ENCODE results near the gene PTPN20. TPM values are rescaled to one million over a fixed set of nuclear protein-coding genes. Genes with fewer than 3 reads are reported as not detected.

Gene PTPN20
- total RNA-seq, 2 donors from 2014 or later = 2.5 to 10.2 TPM

GRCh38 chr10:47028466-47028865 lies 117.2 kb downstream of the PTPN20 start:
- H3K27me3 ChIP-seq (replicated peaks; ENCODE audit: insufficient read depth) = no peaks in the 10 kb centered on the region
- H3K27ac ChIP-seq = no peak overlapping the region
- H3K36me3 ChIP-seq = no peaks in the 10 kb centered on the region
- no peak for TF ChIP-seq POLR2A (IDR thresholded peaks at IDR 0.05)
- TF ChIP-seq POLR2AphosphoS5 (IDR thresholded peaks at IDR 0.05) = no peak
- no peak for TF ChIP-seq CTCF (IDR thresholded peaks at IDR 0.05)
- WGBS = 90% methylated on average over 8 of the region's 8 CpGs
- H3K4me3 ChIP-seq = no peak overlapping the region
- intact Hi-C loops (cut with DNase I) = no loop called here
- no peak for DNase-seq (ENCODE audit: low spot score)
- H3K4me1 ChIP-seq (replicated peaks) = no peaks in the 10 kb centered on the region
- H3K9me3 ChIP-seq = no peaks in the 10 kb centered on the region

GRCh38 chr10:47029181-47030009 lies 118.2 kb downstream of the PTPN20 start:
- no peak overlapping the region for H3K4me3 ChIP-seq
- H3K4me1 ChIP-seq (replicated peaks) = no peaks in the 10 kb centered on the region
- no peak for DNase-seq (ENCODE audit: low spot score)
- WGBS = 87% methylated on average over 13 of the region's 13 CpGs
- H3K27me3 ChIP-seq (replicated peaks; ENCODE audit: insufficient read depth) = no peaks in the 10 kb centered on the region
- intact Hi-C loops (cut with DNase I) = no loop called here
- no peak for TF ChIP-seq CTCF (IDR thresholded peaks at IDR 0.05)
- TF ChIP-seq POLR2AphosphoS5 (IDR thresholded peaks at IDR 0.05) = no peak
- no peak for TF ChIP-seq POLR2A (IDR thresholded peaks at IDR 0.05)
- H3K36me3 ChIP-seq = no peaks in the 10 kb centered on the region
- no peaks in the 10 kb centered on the region for H3K9me3 ChIP-seq
- no peak overlapping the region for H3K27ac ChIP-seq

GRCh38 chr10:47030191-47030703 lies 119.0 kb downstream of the PTPN20 start:
- Histone ChIP-seq H3K27ac (no peak overlapping the region), H3K4me3 (no peak overlapping the region), H3K36me3 (no peaks in the 10 kb centered on the region), H3K4me1 (replicated peaks) (no peaks in the 10 kb centered on the region), H3K9me3 (no peaks in the 10 kb centered on the region), H3K27me3 (replicated peaks; ENCODE audit: insufficient read depth) (no peaks in the 10 kb centered on the region)
- no peak for TF ChIP-seq POLR2AphosphoS5 (IDR thresholded peaks at IDR 0.05)
- TF ChIP-seq POLR2A (IDR thresholded peaks at IDR 0.05) = no peak
- no peak for TF ChIP-seq CTCF (IDR thresholded peaks at IDR 0.05)
- intact Hi-C loops (cut with DNase I) = no loop called here
- 87% methylated on average over 10 of the region's 10 CpGs for WGBS
- DNase-seq (ENCODE audit: low spot score) = no peak

GRCh38 chr10:47031211-47031900 lies 120.1 kb downstream of the PTPN20 start:
- no peak for DNase-seq (ENCODE audit: low spot score)
- no peaks in the 10 kb centered on the region for H3K27me3 ChIP-seq (replicated peaks; ENCODE audit: insufficient read depth)
- intact Hi-C loops (cut with DNase I) = no loop called here
- H3K4me3 ChIP-seq = no peak overlapping the region
- no peak overlapping the region for H3K27ac ChIP-seq
- no peaks in the 10 kb centered on the region for H3K36me3 ChIP-seq
- no peaks in the 10 kb centered on the region for H3K4me1 ChIP-seq (replicated peaks)
- TF ChIP-seq CTCF (IDR thresholded peaks at IDR 0.05) (no peak), POLR2AphosphoS5 (IDR thresholded peaks at IDR 0.05) (no peak), POLR2A (IDR thresholded peaks at IDR 0.05) (no peak)
- H3K9me3 ChIP-seq = no peaks in the 10 kb centered on the region
- WGBS = 74% methylated on average over 7 of the region's 7 CpGs

All from prostate gland (tissue), 2 donors.